DMS53 (cell line): ENCODE measurements around the gene VTA1.

ENCODE experiments used
- DNase-seq: peaks from one replicate; lab custom pipeline; 2025; lab: John Stamatoyannopoulos, UW

VTA1 gene

GRCh38 chr6:142171351-142171750 lies 24.3 kb downstream of the VTA1 start:
- peak; percentile 48 for DNase-seq

DNA sequence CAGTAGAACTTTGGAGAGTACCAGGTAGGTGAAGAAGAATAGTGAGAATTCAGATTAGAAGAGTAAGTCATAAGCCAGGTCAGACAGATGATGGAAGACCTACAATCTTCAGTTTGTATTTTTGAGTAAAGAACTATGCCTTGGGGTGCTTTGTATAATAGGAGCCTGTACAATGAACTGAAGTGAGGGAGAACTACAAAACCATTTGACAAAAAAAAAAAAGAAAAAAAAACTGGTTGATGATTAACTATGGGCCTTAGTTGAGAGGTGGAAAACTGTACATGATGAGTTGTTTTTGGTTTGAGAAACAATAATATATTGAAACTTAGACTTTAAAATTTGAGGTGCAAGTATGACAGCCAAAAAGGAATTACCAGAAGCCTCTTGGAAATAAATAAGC lies 25.7 kb downstream of the VTA1 start:
- DNase-seq = peak; percentile 64

- no peak for DNase-seq
These were observed 26.9 kb downstream of the VTA1 start for GRCh38 chr6:142173980-142174379.

- no peak for DNase-seq
These were observed 27.6 kb downstream of the VTA1 start for GRCh38 chr6:142174703-142175102.

DNA sequence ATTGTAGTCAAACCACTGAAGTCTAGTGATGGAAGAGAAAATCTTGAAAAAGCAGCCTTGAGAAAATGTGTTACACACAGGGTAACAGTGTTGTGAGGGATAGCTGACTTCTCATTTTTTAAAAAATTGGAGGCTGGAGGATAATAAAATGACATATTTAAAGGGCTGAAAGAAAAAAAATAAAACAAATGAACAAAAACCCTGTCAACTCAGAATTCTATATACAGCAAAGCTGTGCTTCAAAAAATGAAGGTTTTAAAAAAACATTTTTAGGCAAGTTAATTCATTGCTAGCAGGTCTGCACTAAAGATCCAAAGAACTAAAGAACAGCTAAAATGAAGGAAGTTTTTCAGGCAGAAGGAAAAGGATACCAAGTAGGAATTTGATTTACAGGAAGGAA lies 31.1 kb downstream of the VTA1 start:
- DNase-seq = no peak

DNA sequence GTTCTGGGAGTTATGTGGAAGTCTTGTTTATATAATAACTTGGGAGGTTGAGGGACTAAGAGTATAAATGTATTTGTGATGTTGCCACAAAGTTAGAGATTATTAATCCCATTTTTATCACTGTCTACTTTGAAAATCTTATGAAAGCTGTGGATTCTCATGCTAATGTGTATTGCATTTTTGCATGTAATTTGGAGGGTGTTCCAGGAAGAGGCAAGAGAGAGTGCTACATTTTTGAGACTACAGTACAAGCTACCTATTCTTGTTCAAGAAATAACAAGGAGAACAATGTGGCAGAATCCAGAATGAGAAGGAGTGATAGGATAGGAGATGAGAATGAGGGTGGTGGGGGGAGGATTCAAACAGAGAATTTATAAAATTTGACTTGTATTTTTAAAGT lies 34.9 kb downstream of the VTA1 start:
- DNase-seq = no peak

- no peak for DNase-seq
These were observed 36.3 kb downstream of the VTA1 start for GRCh38 chr6:142183351-142183750.

GRCh38 chr6:142184307-142184706 lies 37.2 kb downstream of the VTA1 start:
- DNase-seq = peak; percentile 76

DNA sequence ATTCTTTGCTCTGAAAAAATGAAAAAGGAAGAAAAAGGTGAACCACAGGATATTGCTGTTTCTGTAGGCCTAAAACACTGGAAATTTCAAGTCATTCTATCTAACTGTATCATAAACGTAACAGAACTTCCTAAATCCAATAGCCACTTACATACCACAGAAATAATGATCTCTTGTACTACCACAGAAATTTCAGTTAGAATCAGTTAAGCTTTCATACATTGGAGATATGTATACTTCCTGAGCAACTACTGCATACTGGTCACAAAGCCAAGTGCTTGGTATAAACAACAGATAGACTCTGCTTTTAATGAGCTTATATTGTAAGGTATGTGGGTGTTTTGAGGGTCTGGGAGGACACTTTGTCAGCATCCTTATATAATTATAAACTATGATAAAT lies 38.6 kb downstream of the VTA1 start:
- no peak for DNase-seq

- DNase-seq = peak; percentile 37
These were observed 40.1 kb downstream of the VTA1 start for GRCh38 chr6:142187209-142187608.

- DNase-seq = peak; percentile 6
These were observed 41.3 kb downstream of the VTA1 start for GRCh38 chr6:142188341-142188740.

- no peak for DNase-seq
These were observed 42.0 kb downstream of the VTA1 start for GRCh38 chr6:142189057-142189456.

- DNase-seq = no peak
These were observed 45.3 kb downstream of the VTA1 start for GRCh38 chr6:142192343-142192742.

- no peak for DNase-seq
These were observed 46.6 kb downstream of the VTA1 start for GRCh38 chr6:142193621-142194020.

GRCh38 chr6:142195862-142196541 lies 48.9 kb downstream of the VTA1 start:
- peak; percentile 43 for DNase-seq

DNA sequence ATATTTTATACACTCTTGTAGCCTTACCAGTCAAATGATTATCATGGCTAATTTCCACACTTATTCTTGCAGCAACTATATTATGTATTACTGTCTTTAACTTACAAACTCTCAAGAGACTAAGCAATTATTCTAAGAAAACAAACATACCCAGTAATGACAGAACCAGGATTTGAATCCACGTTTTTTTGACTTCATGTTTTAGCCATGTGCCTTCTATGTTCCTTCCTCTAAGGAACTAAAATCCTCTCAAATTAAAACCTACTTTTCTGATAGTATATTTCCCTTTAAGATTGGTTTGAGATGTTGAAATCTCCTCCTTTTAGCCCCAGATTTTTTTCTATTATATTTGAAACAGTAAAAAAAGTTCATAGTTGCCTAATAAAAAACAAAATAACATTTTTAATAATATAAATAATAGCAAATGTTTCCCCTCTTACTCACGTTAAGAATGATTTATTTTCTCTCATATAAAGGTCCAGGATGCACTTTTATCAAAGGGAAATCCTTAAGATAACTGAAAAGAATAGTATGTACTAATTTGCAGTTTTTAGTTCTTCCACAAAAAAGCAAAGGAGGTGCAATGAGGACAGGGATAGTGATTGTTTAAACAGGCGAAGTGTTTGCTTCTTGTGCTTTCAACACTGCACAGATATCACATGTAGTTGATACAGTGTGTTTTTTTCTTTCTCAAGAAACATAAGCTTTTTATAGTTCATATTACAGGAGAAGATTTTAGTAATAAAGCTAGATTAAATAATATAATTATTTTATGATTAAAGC lies 54.0 kb downstream of the VTA1 start:
- no peak for DNase-seq

- peak; percentile 80 for DNase-seq
These were observed 60.3 kb downstream of the VTA1 start for GRCh38 chr6:142207265-142207877.

GRCh38 chr6:142210606-142211005 lies 63.5 kb downstream of the VTA1 start:
- no peak for DNase-seq

DNA sequence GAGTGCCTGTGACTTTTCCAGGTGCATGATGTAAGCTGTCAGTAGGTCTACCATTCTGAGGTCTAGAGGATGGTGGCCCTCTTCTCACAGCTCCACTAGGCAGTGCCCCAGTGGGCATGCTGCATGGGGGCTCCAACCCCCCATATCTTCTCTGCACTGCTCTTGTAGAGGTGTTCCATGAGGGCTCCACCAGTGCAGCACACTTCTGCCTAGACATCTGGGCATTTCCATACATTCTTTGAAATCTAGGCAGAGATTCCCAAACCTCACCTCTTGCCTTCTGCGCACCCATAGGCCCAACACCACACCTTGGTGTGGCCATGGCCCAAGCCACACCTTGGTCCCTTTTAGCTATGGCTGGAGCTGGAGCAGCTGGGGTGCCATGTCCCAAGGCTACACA lies 66.3 kb downstream of the VTA1 start:
- no peak for DNase-seq

- DNase-seq = no peak
These were observed 71.4 kb downstream of the VTA1 start for GRCh38 chr6:142218446-142218845.

- no peak for DNase-seq
These were observed 75.0 kb downstream of the VTA1 start for GRCh38 chr6:142222022-142222421.

GRCh38 chr6:142223938-142224337 lies 76.9 kb downstream of the VTA1 start:
- DNase-seq = no peak

- no peak for DNase-seq
These were observed 78.1 kb downstream of the VTA1 start for GRCh38 chr6:142225115-142225514.
